Activated CD4-positive, alpha-beta T cell treated with anti-CD3 and anti-CD28 coated beads, Interleukin-10, Interleukin-2, amounts not matched to agents 100 ng/mL and 50 ng/mL, durations not matched to agents 16 hours and 8 hours (primary cell): ENCODE results near the gene SELENOM.
"Not testable (repeated sequence)": the region's sequence is repeated elsewhere in the genome, so short reads cannot be mapped to it uniquely, and the experiment has no call there.

ENCODE experiments used
- DNase-seq: peaks from one replicate; pipeline ENCODE4 v3.0.0-alpha.2; 2020

The SELENOM gene

GRCh38 chr22:31073125-31073524 is 34.2 kb downstream of the SELENOM start:
- not testable (repeated sequence) for DNase-seq

- not testable (repeated sequence) for DNase-seq
Measured at GRCh38 chr22:31069691-31070314, 37.6 kb downstream of the SELENOM start.

- no peak for DNase-seq
Measured at GRCh38 chr22:31068970-31069369, 38.4 kb downstream of the SELENOM start.

- DNase-seq: no peak
Measured at GRCh38 chr22:31064369-31064768, 43.0 kb downstream of the SELENOM start.

GRCh38 chr22:31062566-31063230 is 44.7 kb downstream of the SELENOM start:
- no peak for DNase-seq

GRCh38 chr22:31059663-31060062 is 47.7 kb downstream of the SELENOM start:
- not testable (repeated sequence) for DNase-seq

GRCh38 chr22:31056986-31057599 is 50.3 kb downstream of the SELENOM start:
- DNase-seq: no peak

- DNase-seq: no peak
Measured at GRCh38 chr22:31055635-31056159, 51.7 kb downstream of the SELENOM start.

GRCh38 chr22:31055117-31055634 is 52.2 kb downstream of the SELENOM start:
- DNase-seq: no peak
